Activated naive CD4-positive, alpha-beta T cell treated with anti-CD3 and anti-CD28 coated beads for 36 hours (primary cell): ENCODE data around the gene GPC5. TPM values are rescaled to one million over a fixed set of nuclear protein-coding genes. Genes with fewer than 3 reads are reported as not detected.
"Not testable (repeated sequence)": the region's sequence is repeated elsewhere in the genome, so short reads cannot be mapped to it uniquely, and the experiment has no call there.

ENCODE experiments used
- CTCF ChIA-PET: fragments of 350-600 bp; sonication (Branson Sonifier 250); formaldehyde crosslinking; loops from one replicate; lab custom pipeline; 2021; ENCODE audit warnings: antibody characterized with exemption; lab: Charles Lee
- DNase-seq: peaks from one replicate; pipeline ENCODE4 v3.0.0-alpha.2; 2020
- H3K27ac Mint-ChIP-seq: one replicate; pipeline ENCODE4 v1.8.0; 2021; ENCODE audit warnings: mild to moderate bottlenecking, mixed read lengths
- H3K27me3 Mint-ChIP-seq: one replicate; pipeline ENCODE4 v1.8.0; 2021; ENCODE audit warnings: low read depth, mixed read lengths
- H3K36me3 Mint-ChIP-seq: one replicate; pipeline ENCODE4 v1.8.0; 2021; ENCODE audit warnings: low read depth, mixed read lengths
- H3K4me1 Mint-ChIP-seq: one replicate; pipeline ENCODE4 v1.8.0; 2021; ENCODE audit warnings: low read depth, mixed read lengths
- H3K4me3 Mint-ChIP-seq: one replicate; pipeline ENCODE4 v1.8.0; 2021; ENCODE audit warnings: mild to moderate bottlenecking, moderate library complexity, mixed read lengths
- H3K9me3 Mint-ChIP-seq: one replicate; pipeline ENCODE4 v1.8.0; 2021; ENCODE audit warnings: mixed read lengths
- intact Hi-C: fragments of 100-400 bp; cut with micrococcal nuclease; formaldehyde crosslinking; loops from one replicate; pipeline ENCODE4 v1.15.1; 2023
- microRNA-seq: library from miRNA; unstranded; fragments of <30 nt; microRNA quantifications from one replicate; pipeline ENCODE4 v1.2.0, GENCODE V29; 2022; ENCODE audit warnings: borderline microRNAs expressed, borderline replicate concordance
- total RNA-seq, 2 experiments: library from RNA; stranded (reverse); gene quantifications; one replicate each; pipeline ENCODE4 v1.2.3, GENCODE V29; 2021

The GPC5 gene
- total RNA-seq, 2 experiments from 2014 or later, result 0.38 to 0.40 TPM

DNA sequence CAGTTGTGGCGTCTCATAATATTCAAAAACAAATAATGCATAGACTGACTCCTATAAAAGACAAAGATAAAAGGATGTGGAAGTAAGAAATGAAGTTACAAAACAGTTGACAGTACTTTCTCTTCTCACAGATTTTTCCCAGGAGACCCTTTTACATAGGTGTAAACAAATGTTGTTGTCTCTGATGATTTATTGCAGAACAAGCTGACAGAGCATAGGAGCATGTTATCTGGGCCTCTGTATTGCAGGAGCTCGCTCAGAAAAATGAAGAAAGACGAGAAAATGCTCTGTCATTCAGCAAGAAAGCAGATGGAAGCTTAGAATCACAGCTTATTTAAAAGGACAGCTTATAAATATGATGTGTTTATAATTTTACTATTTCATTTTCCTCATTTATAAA is 1474.6 kb downstream of the GPC5 start:
- H3K27ac Mint-ChIP-seq, result no peak overlapping the region
- no peaks in the 10 kb centered on the region for H3K36me3 Mint-ChIP-seq
- H3K4me1 Mint-ChIP-seq, result no peaks in the 10 kb centered on the region

GRCh38 chr13:92886535-92887077 is 1488.2 kb downstream of the GPC5 start:
- Mint-ChIP-seq H3K27ac (no peak overlapping the region), H3K4me1 (no peaks in the 10 kb centered on the region), H3K9me3 (peaks cover 3% of the 10 kb centered on the region), H3K27me3 (no peaks in the 10 kb centered on the region), H3K4me3 (no peak overlapping the region), H3K36me3 (no peaks in the 10 kb centered on the region)
- DNase-seq, result no peak
- intact Hi-C loops, result no loop called here
- CTCF ChIA-PET, result no interaction called here

More for the DNA sequence above, 1474.6 kb downstream of the GPC5 start:
- peaks cover 3% of the 10 kb centered on the region for H3K9me3 Mint-ChIP-seq
- intact Hi-C loops, result no loop called here
- no peak for DNase-seq
- CTCF ChIA-PET, result interaction anchor here (0.6 kb wide), 1 partner anchor 133 kb away, joined by 3 read pairs; no protein-coding TSS in a partner anchor
- H3K27me3 Mint-ChIP-seq, result peaks cover 3% of the 10 kb centered on the region
- no peak overlapping the region for H3K4me3 Mint-ChIP-seq

- Mint-ChIP-seq H3K4me1 (no peaks in the 10 kb centered on the region), H3K9me3 (peaks cover 3% of the 10 kb centered on the region), H3K27ac (no peak overlapping the region), H3K36me3 (no peaks in the 10 kb centered on the region), H3K4me3 (no peak overlapping the region), H3K27me3 (peaks cover 2% of the 10 kb centered on the region)
- CTCF ChIA-PET, result no interaction called here
- intact Hi-C loops, result no loop called here
- DNase-seq, result no peak
These were observed 1496.0 kb downstream of the GPC5 start for GRCh38 chr13:92894447-92894846.

DNA sequence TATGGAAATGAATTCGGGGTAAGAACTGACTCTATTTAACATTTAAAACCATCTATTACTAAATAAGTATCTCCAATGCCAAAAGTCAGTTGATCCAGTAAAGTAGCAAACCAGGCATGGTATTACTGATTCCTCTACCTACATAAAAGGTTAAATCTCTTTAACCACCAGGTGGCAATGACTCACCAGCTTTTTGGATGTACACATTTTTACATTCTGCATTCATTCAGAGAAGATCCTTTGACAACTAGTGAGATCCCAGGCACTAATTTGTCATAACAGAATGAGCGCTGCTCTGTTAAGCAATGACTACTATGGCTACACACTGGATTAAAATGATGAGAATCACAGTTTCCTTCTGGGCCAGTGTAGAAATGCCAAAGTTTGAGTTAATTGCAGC is 1498.4 kb downstream of the GPC5 start:
- Mint-ChIP-seq H3K9me3 (no peaks in the 10 kb centered on the region), H3K27ac (no peak overlapping the region)
- intact Hi-C loops, result loop anchor here (1.0 kb wide), 1 partner anchor 1465 kb away; no protein-coding TSS in a partner anchor

GRCh38 chr13:92898946-92899345 is 1500.5 kb downstream of the GPC5 start:
- H3K4me3 Mint-ChIP-seq, H3K4me1 Mint-ChIP-seq, CTCF ChIA-PET, H3K36me3 Mint-ChIP-seq, H3K27ac Mint-ChIP-seq, DNase-seq, intact Hi-C loops, H3K27me3 Mint-ChIP-seq, H3K9me3 Mint-ChIP-seq: not testable (repeated sequence)

More for the DNA sequence above, 1498.4 kb downstream of the GPC5 start:
- H3K27me3 Mint-ChIP-seq, result peaks cover 2% of the 10 kb centered on the region
- DNase-seq, result no peak
- CTCF ChIA-PET, result no interaction called here
- no peaks in the 10 kb centered on the region for H3K4me1 Mint-ChIP-seq
- H3K4me3 Mint-ChIP-seq, result no peak overlapping the region
- no peaks in the 10 kb centered on the region for H3K36me3 Mint-ChIP-seq

DNA sequence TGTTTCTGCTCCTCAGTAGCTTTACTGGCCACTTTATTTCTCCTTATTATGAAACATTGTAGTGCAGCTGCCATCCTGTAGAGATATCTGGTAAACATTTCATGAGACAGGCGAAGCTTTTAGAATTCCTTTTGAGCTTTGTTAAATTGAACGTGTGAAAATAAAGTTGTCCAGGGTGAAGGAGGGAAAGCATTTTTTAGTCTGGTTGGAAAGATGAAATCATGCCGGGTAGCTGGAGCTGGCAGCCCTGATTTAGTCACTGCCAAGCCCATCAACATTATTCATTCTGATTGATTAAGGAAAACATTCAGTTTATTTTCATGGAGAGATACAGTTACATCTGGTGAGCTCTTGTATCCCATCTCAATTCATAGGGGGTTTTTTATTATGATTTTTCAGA is 1502.0 kb downstream of the GPC5 start:
- Mint-ChIP-seq H3K27me3 (no peaks in the 10 kb centered on the region), H3K27ac (no peak overlapping the region), H3K4me1 (no peaks in the 10 kb centered on the region), H3K4me3 (no peak overlapping the region), H3K36me3 (no peaks in the 10 kb centered on the region), H3K9me3 (peaks cover 2% of the 10 kb centered on the region)
- DNase-seq, result no peak
- CTCF ChIA-PET, result interaction anchor here (0.7 to 0.9 kb wide), 2 partner anchors 16 to 164 kb away, joined by 3 to 4 read pairs; no protein-coding TSS in a partner anchor
- intact Hi-C loops, result no loop called here

DNA sequence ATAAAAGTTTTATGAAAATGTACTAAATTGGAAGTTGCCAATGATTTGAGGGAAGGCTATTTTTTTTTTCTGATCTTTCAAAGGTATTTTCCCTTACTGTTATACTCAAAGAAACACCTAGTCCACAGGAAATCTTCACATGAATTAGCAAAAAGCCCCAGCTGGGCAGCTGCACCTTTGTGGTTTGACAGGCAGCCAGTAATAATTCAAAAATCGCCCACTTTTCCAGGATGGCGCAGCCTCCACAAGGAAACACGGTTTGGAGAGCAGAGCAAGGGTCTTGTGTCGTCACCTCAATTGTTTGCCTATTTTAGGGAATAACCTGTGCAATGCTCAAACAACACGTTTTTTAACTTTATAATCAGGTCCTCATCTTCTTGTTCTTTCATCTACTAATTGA is 1503.3 kb downstream of the GPC5 start:
- no peak overlapping the region for H3K27ac Mint-ChIP-seq
- no peaks in the 10 kb centered on the region for H3K27me3 Mint-ChIP-seq
- H3K4me3 Mint-ChIP-seq, result no peak overlapping the region
- CTCF ChIA-PET, result no interaction called here
- intact Hi-C loops, result no loop called here
- no peak for DNase-seq
- H3K4me1 Mint-ChIP-seq, result no peaks in the 10 kb centered on the region
- no peaks in the 10 kb centered on the region for H3K36me3 Mint-ChIP-seq
- peaks cover 5% of the 10 kb centered on the region for H3K9me3 Mint-ChIP-seq

- no peaks in the 10 kb centered on the region for H3K36me3 Mint-ChIP-seq
- no peak overlapping the region for H3K27ac Mint-ChIP-seq
- DNase-seq, result no peak
- H3K9me3 Mint-ChIP-seq, result no peaks in the 10 kb centered on the region
- CTCF ChIA-PET, result interaction anchor here (0.6 kb wide), 1 partner anchor 384 kb away, joined by 3 read pairs; no protein-coding TSS in a partner anchor
- no peaks in the 10 kb centered on the region for H3K27me3 Mint-ChIP-seq
- intact Hi-C loops, result no loop called here
- no peaks in the 10 kb centered on the region for H3K4me1 Mint-ChIP-seq
- no peak overlapping the region for H3K4me3 Mint-ChIP-seq
These were observed 1514.2 kb downstream of the GPC5 start for GRCh38 chr13:92912629-92913028.

DNA sequence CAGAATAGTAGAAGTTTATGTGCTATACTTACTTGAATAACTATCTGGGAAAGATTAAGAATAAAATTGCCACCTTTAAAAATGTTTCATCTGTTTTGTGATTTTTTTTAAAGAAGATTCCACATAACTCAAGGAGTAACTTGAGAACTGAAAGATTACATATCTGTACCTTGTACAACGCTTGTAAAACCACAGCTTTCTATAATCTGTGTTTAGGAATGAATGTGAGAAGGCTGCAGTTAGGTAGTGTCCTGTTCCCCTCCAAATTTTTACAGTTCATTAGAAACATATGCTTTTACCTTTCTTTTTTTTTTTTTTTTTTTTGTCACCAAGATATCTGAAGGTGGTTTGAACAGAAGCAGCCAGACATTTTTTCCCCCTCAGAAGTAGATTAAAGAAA is 1515.4 kb downstream of the GPC5 start:
- H3K27me3 Mint-ChIP-seq, result no peaks in the 10 kb centered on the region
- intact Hi-C loops, result no loop called here
- no peak overlapping the region for H3K4me3 Mint-ChIP-seq
- no peak for DNase-seq
- no peak overlapping the region for H3K27ac Mint-ChIP-seq
- CTCF ChIA-PET, result no interaction called here
- no peaks in the 10 kb centered on the region for H3K36me3 Mint-ChIP-seq
- no peaks in the 10 kb centered on the region for H3K9me3 Mint-ChIP-seq
- no peaks in the 10 kb centered on the region for H3K4me1 Mint-ChIP-seq

Small RNA genes lying within 50 kb of the gene (microRNA-seq; reads per million reads assigned to microRNA genes)
- gene MIR548AS, result not detected

Other genes starting within 250 kb of the GPC5 start
- 10 to 100 TPM; 11.7 to 12.9 TPM for gene MIR17HG, start 50.9 kb upstream of the GPC5 start, total RNA-seq